ENCODE data around the gene GPC6.

DNA sequence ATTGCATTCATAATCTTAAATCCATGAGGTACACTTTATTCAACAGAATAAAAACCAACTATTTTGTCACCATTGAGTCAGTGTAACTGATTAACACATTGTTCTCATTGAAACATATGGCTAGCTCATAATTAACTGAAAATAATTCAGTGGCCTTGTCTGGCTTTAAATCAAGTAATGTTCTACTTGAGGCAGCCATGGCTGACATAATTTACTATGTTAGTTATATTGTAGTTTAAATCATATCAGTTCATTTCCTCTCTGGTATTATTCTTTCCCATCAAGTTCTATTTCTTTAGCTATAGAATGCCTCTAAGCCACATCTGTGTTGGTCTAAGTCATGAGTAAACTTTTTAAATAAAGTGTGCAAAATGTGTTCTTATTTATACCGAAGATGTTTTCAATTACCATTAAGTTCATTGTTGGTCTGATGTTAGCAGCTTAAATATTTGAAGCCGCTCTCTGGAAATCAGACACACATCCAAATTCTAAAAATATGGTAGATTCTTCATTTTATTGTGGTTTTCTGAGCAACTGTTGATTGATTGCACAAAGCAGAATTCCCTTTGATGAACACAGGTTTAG is 393.7 kb downstream of the GPC6 start:
- TF ChIP-seq CTCF (optimal IDR thresholded peaks at IDR 0.05 in 1 of 3, IDR thresholded peaks at IDR 0.05 in 1 of 3, conservative IDR thresholded peaks at IDR 0.05 in 1 of 3; ENCODE audit: extremely low read depth in 1 of 3, insufficient read depth in 2 of 3, low read length in 3 of 3) (no peak), EZH2 (IDR thresholded peaks at IDR 0.05; ENCODE audit: low read length) (no peak)

All from keratinocyte (primary cell).